Measurements from ENCODE around the gene VTCN1.

Gene VTCN1

GRCh38 chr1:117097443-117097842 lies 113.3 kb downstream of the VTCN1 start:
- no peak for TF ChIP-seq CTCF (IDR thresholded peaks at IDR 0.05; ENCODE audit: insufficient read depth, missing control alignments)
- DNase-seq (ENCODE audit: insufficient read length, low spot score) (no peak), FAIRE-seq (no peak)

- FAIRE-seq (no peak), DNase-seq (ENCODE audit: insufficient read length, low spot score) (no peak)
- TF ChIP-seq CTCF (IDR thresholded peaks at IDR 0.05; ENCODE audit: insufficient read depth, missing control alignments), result no peak
Measured at GRCh38 chr1:117096951-117097408, 113.7 kb downstream of the VTCN1 start.

- no peak for DNase-seq (ENCODE audit: insufficient read length, low spot score)
- FAIRE-seq, result no peak
Measured at GRCh38 chr1:117094841-117095604, 115.7 kb downstream of the VTCN1 start.

GRCh38 chr1:117093870-117094621 lies 116.7 kb downstream of the VTCN1 start:
- TF ChIP-seq CTCF (IDR thresholded peaks at IDR 0.05; ENCODE audit: insufficient read depth, missing control alignments), result no peak
- no peak for FAIRE-seq
- DNase-seq (ENCODE audit: insufficient read length, low spot score), result no peak

More at GRCh38 chr1:117094841-117095604, 115.7 kb downstream of the VTCN1 start:
- no peak for TF ChIP-seq CTCF (IDR thresholded peaks at IDR 0.05; ENCODE audit: insufficient read depth, missing control alignments)
